ENCODE data around the gene LGALS9. TPM values are rescaled to one million over a fixed set of nuclear protein-coding genes. Genes with fewer than 3 reads are reported as not detected.
"Not testable (repeated sequence)": the region's sequence is repeated elsewhere in the genome, so short reads cannot be mapped to it uniquely, and the experiment has no call there.

The LGALS9 gene
- polyA plus RNA-seq, 1 experiment, result 2.4 TPM

GRCh38 chr17:27674335-27674734 lies 43.3 kb downstream of the LGALS9 start:
- TF ChIP-seq CTCF (IDR thresholded peaks at IDR 0.05; ENCODE audit: insufficient read depth, low read depth, low read length), result no peak
- Histone ChIP-seq H3K4me3 (ENCODE audit: low read depth, low read length) (no peak overlapping the region), H3K27me3 (ENCODE audit: control insufficient read depth, insufficient read depth, low read length) (peaks cover 2% of the 10 kb centered on the region; the same call in 1 of the 2 replicates), H3K36me3 (ENCODE audit: control insufficient read depth, insufficient read depth, low read length) (no peaks in the 10 kb centered on the region)
- DNase-seq (ENCODE audit: low read depth), result no peak
- ChIA-PET CTCF (no interaction called here), POLR2A (no interaction called here)

GRCh38 chr17:27677191-27677590 lies 46.2 kb downstream of the LGALS9 start:
- no peak for TF ChIP-seq CTCF (IDR thresholded peaks at IDR 0.05; ENCODE audit: insufficient read depth, low read depth, low read length)
- ChIA-PET CTCF (interaction anchor here (0.9 to 1.1 kb wide), 2 partner anchors 29 to 83 kb away, joined by 3 read pairs; no protein-coding TSS in a partner anchor), POLR2A (no interaction called here)
- H3K4me3 ChIP-seq (ENCODE audit: low read depth, low read length), result no peak overlapping the region
- H3K36me3 ChIP-seq (ENCODE audit: control insufficient read depth, insufficient read depth, low read length), result no peaks in the 10 kb centered on the region
- no peak for DNase-seq (ENCODE audit: low read depth)
- peaks cover 2% of the 10 kb centered on the region; the same call in 1 of the 2 replicates for H3K27me3 ChIP-seq (ENCODE audit: control insufficient read depth, insufficient read depth, low read length)

GRCh38 chr17:27686322-27686721 lies 55.3 kb downstream of the LGALS9 start:
- CTCF ChIA-PET, POLR2A ChIA-PET: not testable (repeated sequence)

GRCh38 chr17:27690882-27691281 lies 59.9 kb downstream of the LGALS9 start:
- no peak for DNase-seq (ENCODE audit: low read depth)
- no peaks in the 10 kb centered on the region for H3K27me3 ChIP-seq (ENCODE audit: control insufficient read depth, insufficient read depth, low read length)
- ChIA-PET POLR2A (no interaction called here), CTCF (no interaction called here)
- TF ChIP-seq CTCF (IDR thresholded peaks at IDR 0.05; ENCODE audit: insufficient read depth, low read depth, low read length), result no peak
- H3K36me3 ChIP-seq (ENCODE audit: control insufficient read depth, insufficient read depth, low read length), result no peaks in the 10 kb centered on the region
- no peak overlapping the region for H3K4me3 ChIP-seq (ENCODE audit: low read depth, low read length)

More at GRCh38 chr17:27686322-27686721, 55.3 kb downstream of the LGALS9 start:
- H3K27me3 ChIP-seq (ENCODE audit: control insufficient read depth, insufficient read depth, low read length); H3K4me3 ChIP-seq (ENCODE audit: low read depth, low read length); DNase-seq (ENCODE audit: low read depth); H3K36me3 ChIP-seq (ENCODE audit: control insufficient read depth, insufficient read depth, low read length): not testable (repeated sequence)

- DNase-seq (ENCODE audit: low read depth); H3K4me3 ChIP-seq (ENCODE audit: low read depth, low read length); H3K27me3 ChIP-seq (ENCODE audit: control insufficient read depth, insufficient read depth, low read length); H3K36me3 ChIP-seq (ENCODE audit: control insufficient read depth, insufficient read depth, low read length); CTCF ChIA-PET; POLR2A ChIA-PET: not testable (repeated sequence)
These were observed 64.3 kb downstream of the LGALS9 start for GRCh38 chr17:27695254-27695814.

Small RNA genes lying within 50 kb of the gene (small RNA-seq; reads per million reads assigned to genes)
- not detected for gene AC015688.1 (ENCODE audit: insufficient read length, low read depth, low replicate concordance)
- not detected for gene AC015688.2 (ENCODE audit: insufficient read length, low read depth, low replicate concordance)
- not detected for gene AC015688.5 (ENCODE audit: insufficient read length, low read depth, low replicate concordance)
- gene CPDP1 (ENCODE audit: insufficient read length, low read depth, low replicate concordance), result not detected

Other genes with a start within 250 kb of the LGALS9 start
- gene KSR1, start 174.7 kb upstream of the LGALS9 start, polyA plus RNA-seq (2011; rRNA removed), result 5.6 and 6.8 TPM in 2 replicates
- gene NOS2, start 169.3 kb downstream of the LGALS9 start, polyA plus RNA-seq (2011; rRNA removed), result 0.02 TPM in 1 of 2 replicates, not detected in the other